IPS-11a (cell line): ENCODE data around the gene PRDX5.
A peak's percentile ranks its signal among the peaks of the same experiment; 100 is the strongest.

ENCODE experiments used
- H3K4me3 ChIP-seq: one replicate; pipeline ENCODE4 v1.5.1; 2013; ENCODE audit warnings: low read depth, low read length, control low read depth

The PRDX5 gene

DNA sequence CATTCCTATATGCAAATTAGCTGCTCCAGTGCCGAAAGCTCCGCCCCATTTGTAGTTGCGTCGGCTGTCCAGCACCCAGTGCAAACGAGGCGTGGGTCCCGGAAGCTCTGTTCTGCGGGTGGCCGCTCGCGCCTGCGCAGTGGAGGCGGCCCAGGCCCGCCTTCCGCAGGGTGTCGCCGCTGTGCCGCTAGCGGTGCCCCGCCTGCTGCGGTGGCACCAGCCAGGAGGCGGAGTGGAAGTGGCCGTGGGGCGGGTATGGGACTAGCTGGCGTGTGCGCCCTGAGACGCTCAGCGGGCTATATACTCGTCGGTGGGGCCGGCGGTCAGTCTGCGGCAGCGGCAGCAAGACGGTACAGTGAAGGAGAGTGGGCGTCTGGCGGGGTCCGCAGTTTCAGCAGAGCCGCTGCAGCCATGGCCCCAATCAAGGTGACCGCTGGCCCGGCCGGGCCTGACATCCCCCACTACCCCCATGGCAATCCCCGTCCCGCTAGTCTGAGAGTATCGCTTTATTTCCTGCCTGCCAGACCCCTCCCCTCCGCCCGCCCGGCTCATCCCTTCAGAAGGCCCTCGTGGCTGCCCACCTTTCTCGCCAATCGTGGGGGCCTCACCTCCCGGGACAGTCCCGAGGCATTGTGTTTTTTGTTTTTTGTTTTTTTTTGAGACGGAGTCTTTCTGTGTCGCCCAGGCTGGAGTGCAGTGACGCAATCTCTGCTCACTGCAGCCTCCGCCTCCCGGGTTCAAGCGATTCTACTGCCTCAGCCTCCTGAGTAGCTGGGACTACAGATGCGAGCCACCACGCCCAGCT lies at the start of gene PRDX5:
PRDX5 (plus strand) TSS at position 161 of the 805 bp plus-strand sequence; CDS start at position 256, 95 bp downstream.
- H3K4me3 ChIP-seq = peak within 1 kb of the TSS; percentile 95

DNA sequence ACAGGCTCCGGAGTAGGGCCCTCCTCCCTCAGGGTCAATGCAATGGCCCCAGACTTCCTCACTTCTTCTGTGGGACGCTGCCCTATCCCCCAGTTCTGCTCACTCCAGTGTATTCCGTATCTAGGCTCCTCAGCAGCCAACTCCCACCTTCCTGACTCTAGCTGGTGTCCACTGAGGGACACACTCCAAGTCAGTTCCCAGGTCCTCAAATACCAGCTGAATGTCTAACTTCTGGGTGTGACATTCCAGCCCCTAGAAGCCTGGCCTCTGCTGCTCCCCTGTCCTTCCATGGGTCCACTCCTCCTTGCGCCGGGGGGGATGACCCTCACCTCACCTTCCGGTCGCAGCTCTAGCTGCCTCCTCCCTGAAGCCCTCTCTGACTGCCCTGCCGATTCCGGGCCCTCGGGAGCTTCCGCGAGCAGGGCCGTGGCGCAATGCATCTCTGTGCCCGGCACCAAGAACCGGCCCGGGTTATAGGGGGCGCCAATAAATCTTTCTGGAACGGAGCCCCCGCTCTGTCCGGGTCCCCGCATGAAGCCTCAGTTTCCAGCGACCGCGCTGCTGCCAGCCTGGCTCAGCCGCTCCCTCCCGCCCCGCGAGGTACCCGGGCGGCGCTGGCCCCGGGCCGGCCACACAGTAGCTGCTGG lies 48.9 kb upstream of the PRDX5 start:
- peak overlapping the region; percentile 69 for H3K4me3 ChIP-seq

GRCh38 chr11:64269540-64270220 lies 48.2 kb upstream of the PRDX5 start:
- peak overlapping the region; percentile 90 for H3K4me3 ChIP-seq

DNA sequence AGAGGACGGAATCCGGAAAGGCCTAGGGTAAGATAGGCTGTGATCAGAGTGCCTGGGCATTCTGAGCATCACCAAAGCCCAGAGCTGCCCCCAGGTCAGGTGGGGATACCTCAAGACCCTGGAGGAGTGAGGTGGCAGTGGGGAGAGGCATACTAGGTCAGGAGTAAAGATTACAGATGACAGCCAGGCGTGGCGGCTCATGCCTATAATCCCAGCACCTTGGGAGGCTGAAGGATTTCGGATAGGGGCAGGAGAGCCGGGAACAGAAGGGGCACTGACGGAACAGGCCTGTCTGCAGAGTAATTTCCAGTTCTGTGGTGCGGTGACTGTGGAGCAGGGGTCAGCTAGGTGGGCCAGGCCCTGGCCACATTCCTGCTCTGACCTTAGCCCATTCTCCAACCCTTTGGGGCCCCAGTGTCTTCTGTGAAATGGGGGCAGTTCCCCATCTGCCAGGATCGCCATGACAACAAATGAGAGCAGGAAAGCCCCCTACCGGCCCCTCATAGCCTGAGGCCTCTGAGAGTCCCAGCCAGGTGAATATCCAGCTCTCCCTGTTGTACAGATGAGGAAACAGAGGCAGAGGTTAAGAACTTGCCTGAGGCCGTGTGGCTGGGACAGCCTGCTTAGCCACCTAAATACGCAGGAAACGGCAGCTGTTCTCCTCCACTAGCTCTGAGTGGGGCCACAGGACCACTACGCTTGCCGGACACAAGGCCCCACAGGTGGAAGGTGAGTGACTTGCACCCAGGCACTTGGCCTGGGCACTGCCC lies 42.7 kb upstream of the PRDX5 start:
- no peak overlapping the region for H3K4me3 ChIP-seq

DNA sequence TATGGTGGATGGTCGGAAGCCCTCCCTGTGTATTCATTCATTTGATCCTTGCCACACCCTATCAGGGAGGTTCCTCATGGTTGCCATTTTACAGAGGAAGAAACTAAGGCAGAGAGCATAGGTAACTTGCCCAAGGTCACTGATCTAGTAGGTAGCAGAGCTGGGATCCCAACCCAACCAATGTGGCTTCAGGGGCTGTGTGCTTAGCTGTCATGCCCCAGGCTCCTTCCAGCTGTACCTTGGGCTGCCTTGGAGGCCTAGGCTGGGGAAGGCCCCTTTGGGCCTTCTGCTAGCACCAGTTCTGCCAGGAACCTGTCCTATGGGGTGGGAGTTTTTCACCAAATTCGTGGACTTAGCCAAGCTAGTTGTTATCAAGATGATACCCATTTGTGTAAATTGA lies 42.1 kb upstream of the PRDX5 start:
- no peak overlapping the region for H3K4me3 ChIP-seq

DNA sequence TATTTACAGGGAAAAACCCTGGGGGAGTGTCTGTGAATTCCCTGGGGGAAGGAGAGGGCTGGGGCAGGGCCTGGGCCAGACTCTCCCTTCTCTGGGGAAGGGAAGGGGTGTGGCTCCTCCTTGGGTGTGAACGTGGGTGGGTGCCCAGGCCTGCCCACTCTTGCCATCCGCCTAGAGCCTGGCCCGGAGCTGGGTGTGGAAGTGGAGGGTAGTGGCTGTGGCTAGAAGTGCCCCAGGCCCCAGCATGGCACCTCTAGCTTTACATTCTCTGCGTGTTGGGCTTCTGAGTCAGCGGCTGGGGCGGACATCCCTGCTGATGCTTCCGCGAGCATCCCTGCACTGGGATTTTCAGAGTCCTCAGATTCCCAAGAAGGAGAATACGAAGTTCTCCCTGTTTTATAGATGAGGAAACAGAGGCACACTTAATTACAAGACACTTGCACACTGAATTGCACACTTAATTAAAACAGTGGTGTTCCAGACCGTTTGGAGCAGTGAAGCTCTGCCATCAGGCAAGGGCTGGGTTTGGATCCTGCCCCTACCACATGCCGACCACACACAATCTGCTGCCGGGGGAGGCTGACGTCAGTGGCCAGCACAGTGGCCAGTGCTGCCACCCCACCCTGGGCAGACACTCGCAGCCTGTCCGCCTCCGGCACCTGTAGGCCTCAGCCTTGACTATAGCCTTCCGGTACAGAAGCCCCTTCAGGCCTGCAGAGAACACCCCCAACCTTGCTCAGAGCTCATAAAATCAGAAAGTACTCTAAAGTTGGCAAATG lies 41.1 kb upstream of the PRDX5 start:
- H3K4me3 ChIP-seq = no peak overlapping the region

- H3K4me3 ChIP-seq = no peak overlapping the region
These were observed 39.2 kb upstream of the PRDX5 start for GRCh38 chr11:64278576-64279190.

- H3K4me3 ChIP-seq = no peak overlapping the region
These were observed 35.8 kb upstream of the PRDX5 start for GRCh38 chr11:64281957-64282770.

DNA sequence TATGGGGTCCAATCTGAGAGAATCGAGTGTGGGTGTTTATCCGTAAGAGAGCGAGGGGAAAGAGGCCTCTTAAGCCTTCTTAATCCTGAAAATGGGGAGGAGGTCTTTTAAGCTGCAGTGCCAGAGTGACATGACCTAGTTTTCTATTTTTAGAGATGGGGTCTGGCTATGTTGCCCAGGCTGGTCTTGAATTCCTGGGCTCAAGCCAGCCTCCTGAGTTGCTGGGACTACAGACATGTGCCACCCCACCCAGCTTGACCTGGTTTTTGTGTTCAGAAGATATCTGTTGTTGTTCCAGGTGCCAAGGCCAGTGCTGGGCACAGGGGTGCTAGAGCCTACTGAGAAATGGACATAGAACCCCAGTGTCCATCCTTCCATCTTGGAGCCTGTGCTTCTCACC lies 34.8 kb upstream of the PRDX5 start:
- no peak overlapping the region for H3K4me3 ChIP-seq

DNA sequence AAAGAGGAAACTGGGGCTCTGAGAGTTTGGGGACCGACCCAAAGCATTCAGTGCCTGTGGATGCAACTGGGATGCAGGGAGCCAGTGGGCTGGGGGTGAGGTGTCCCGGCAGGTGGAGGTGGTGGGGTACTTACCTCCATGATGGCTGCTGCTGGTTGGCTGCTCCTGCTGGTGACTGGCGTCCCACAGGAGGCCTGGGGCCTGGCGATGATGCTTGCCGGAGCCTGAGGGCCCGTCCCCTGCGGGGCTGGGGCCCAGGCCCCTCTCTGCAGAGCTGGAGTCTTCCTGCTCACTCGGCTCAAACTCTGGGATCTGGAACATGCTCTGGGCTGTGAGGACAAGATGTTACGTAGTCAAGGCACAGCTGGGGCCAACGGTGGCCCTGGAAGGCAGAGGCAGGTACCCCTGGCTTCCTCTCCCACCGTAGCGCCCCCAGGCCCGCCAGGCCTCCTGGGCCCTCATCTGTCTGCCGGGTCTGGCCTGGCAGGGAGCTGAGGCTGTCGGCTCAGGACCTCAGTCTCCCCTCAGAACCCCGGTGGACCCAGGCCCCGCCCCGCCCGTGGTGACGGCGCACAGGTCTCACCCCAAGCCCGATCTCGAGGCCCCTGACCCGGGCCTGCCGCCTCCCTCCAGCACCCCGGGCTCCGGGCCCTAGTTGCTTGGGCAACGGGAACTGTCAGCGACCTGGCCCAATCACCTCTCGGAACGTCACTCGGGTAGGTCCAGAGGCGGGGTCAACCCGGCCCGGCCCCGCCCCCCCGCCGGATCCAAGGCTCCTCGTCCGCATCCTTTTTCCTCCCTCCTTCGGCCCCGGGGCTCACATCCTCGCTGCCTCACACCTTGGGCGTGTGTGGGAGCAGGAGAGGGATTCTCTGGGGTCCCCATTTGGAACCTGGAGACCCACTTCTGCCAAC lies 33.6 kb upstream of the PRDX5 start, which contains the start of gene BAD:
BAD (minus strand) TSS at position 618 of the 914 bp plus-strand sequence; CDS start at position 321, 297 bp downstream.
- peak within 1 kb of the TSS; percentile 81 for H3K4me3 ChIP-seq

GRCh38 chr11:64284962-64285884 lies 32.7 kb upstream of the PRDX5 start, which contains the start of gene GPR137:
Gene GPR137, plus strand, starts transcription at chr11:64285848. Its CDS starts 677 bp downstream, at chr11:64286525.
- peak within 1 kb of the TSS; percentile 81 for H3K4me3 ChIP-seq

DNA sequence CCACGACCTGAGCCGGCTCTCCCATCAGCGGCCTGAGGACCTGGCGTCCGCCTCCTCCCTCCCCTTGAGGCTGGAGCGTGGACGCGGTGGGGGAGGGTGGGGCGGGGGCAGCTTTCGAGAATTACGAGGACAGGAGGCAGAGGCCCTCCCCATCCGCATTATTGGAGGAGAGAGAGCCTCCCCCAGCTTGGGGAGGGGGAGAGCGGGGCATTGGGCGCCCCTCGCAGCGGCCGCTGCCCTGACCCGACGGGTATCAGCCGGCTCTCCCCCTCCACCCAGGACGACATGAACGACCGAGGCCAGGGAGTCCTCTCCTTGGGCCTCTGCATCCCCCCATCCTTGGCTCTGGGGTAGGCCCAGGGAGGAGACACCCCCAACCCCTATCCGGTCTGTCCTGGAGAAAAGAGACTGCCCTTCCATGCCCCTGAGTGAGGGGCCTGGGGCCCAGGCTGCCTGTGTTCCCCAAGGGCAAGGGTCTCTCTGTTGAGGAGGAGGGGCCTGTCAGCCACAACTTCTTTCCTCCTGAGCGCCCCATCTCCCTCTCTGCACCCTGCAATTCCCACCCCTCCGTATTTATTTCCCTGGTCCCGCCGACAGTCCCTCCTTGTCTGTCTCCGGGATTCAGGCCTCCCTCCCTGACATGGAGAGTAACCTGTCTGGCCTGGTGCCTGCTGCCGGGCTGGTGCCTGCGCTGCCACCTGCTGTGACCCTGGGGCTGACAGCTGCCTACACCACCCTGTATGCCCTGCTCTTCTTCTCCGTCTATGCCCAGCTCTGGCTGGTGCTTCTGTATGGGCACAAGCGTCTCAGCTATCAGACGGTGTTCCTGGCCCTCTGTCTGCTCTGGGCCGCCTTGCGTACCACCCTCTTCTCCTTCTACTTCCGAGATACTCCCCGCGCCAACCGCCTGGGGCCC lies 31.8 kb upstream of the PRDX5 start:
- H3K4me3 ChIP-seq = peak overlapping the region; percentile 81

DNA sequence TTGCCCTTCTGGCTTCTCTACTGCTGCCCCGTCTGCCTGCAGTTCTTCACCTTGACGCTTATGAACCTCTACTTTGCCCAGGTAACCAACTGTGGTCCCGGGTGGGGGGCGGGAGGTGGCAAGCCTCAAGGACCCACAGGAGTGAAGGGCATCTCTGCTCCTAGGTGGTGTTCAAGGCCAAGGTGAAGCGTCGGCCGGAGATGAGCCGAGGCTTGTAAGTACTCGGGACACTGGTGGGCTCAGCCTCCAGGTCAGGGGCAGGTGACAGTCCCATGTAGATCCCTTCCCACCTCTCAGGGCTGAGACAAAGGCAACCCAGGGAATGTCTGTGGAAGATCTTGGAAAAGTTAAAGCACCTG lies 31.1 kb upstream of the PRDX5 start:
- no peak overlapping the region for H3K4me3 ChIP-seq

DNA sequence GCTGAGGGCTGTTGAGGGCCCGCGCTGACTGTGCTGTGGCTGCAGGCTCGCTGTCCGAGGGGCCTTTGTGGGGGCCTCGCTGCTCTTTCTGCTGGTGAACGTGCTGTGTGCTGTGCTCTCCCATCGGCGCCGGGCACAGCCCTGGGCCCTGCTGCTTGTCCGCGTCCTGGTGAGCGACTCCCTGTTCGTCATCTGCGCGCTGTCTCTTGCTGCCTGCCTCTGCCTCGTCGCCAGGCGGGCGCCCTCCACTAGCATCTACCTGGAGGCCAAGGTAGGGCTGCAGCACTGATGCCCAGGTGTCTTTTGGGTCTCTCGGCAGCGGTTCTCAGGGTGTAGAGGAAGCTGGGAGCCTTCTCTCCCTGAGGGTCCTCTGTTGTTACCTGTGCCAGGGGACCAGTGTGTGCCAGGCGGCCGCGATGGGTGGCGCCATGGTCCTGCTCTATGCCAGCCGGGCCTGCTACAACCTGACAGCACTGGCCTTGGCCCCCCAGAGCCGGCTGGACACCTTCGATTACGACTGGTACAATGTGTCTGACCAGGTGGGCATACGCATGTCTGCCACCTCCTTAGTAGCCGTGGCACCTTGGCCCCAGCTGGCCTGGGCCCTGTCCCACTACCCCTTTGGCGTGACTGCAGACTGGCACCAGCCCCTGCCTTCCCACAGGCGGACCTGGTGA lies 30.1 kb upstream of the PRDX5 start:
- H3K4me3 ChIP-seq = no peak overlapping the region

DNA sequence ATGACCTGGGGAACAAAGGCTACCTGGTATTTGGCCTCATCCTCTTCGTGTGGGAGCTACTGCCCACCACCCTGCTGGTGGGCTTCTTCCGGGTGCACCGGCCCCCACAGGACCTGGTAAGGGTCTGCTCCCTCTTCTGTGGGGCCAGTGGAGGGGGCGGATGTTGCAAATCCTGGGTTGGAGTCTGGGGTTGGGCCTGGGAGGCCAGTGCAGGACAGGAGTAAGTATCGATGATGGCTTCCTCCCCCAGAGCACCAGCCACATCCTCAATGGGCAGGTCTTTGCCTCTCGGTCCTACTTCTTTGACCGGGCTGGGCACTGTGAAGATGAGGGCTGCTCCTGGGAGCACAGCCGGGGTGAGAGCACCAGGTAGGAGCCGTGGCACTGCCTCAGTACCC lies 29.6 kb upstream of the PRDX5 start:
- no peak overlapping the region for H3K4me3 ChIP-seq
